HEK293T (cell line): Measurements from ENCODE around the gene ZACN.

Source experiments
- CTCF ChIA-PET: fragments of 350-600 bp; formaldehyde crosslinking; extraction: SDS; loops from one replicate; lab custom pipeline; 2021; ENCODE audit warnings: antibody characterized with exemption, inconsistent platforms; lab: Yijun Ruan, JAX
- POLR2A ChIA-PET: fragments of 350-600 bp; formaldehyde crosslinking; extraction: SDS; loops from one replicate; lab custom pipeline; 2020; ENCODE audit warnings: antibody characterized with exemption, inconsistent platforms; lab: Yijun Ruan, JAX
- DNase-seq: peaks from one replicate; pipeline ENCODE4 v3.0.0; 2012; ENCODE audit warnings: mixed read lengths; ENCODE audit errors: extremely low spot score
- ARNT ChIP-seq: fragments of 450-650 bp; IDR thresholded peaks from 2 replicates; pipeline ENCODE4 v1.6.1; 2017; ENCODE audit warnings: mild to moderate bottlenecking
- BHLHE40 ChIP-seq: fragments of 450-650 bp; IDR thresholded peaks from 2 replicates; pipeline ENCODE4 v1.6.1; 2016; ENCODE audit warnings: mild to moderate bottlenecking, moderate library complexity, borderline replicate concordance
- CTBP1 ChIP-seq: fragments of 450-650 bp; IDR thresholded peaks from 2 replicates; pipeline ENCODE4 v1.6.1; 2016; ENCODE audit warnings: borderline replicate concordance
- ELF4 ChIP-seq: fragments of 450-650 bp; IDR thresholded peaks from 2 replicates; pipeline ENCODE4 v1.6.1; 2017; ENCODE audit warnings: antibody characterized with exemption
- FOXA1 ChIP-seq: fragments of 450-650 bp; IDR thresholded peaks from 2 replicates; pipeline ENCODE4 v1.6.1; 2016; ENCODE audit warnings: mild to moderate bottlenecking
- FOXK2 ChIP-seq: fragments of 450-650 bp; IDR thresholded peaks from 2 replicates; pipeline ENCODE4 v1.6.1; 2016; ENCODE audit warnings: mild to moderate bottlenecking
- FOXM1 ChIP-seq: fragments of 450-650 bp; IDR thresholded peaks from 2 replicates; pipeline ENCODE4 v1.6.1; 2017; ENCODE audit warnings: mild to moderate bottlenecking, borderline replicate concordance
- HDGF ChIP-seq: fragments of 450-650 bp; IDR thresholded peaks from 2 replicates; pipeline ENCODE4 v1.6.1; 2017; ENCODE audit warnings: antibody characterized with exemption, borderline replicate concordance
- L3MBTL2 ChIP-seq: fragments of 450-650 bp; conservative IDR thresholded peaks from 2 replicates; pipeline ENCODE4 v1.6.1; 2016; ENCODE audit warnings: mild to moderate bottlenecking
- LEF1 ChIP-seq: fragments of 450-650 bp; IDR thresholded peaks from 2 replicates; pipeline ENCODE4 v1.6.1; 2017; ENCODE audit warnings: mild to moderate bottlenecking, borderline replicate concordance
- NFRKB ChIP-seq: fragments of 450-650 bp; IDR thresholded peaks from 2 replicates; pipeline ENCODE4 v1.6.1; 2016; ENCODE audit warnings: mild to moderate bottlenecking, moderate library complexity
- SP1 ChIP-seq: fragments of 450-650 bp; IDR thresholded peaks from 2 replicates; pipeline ENCODE4 v1.6.1; 2017
- SUZ12 ChIP-seq: fragments of 450-650 bp; IDR thresholded peaks from 2 replicates; pipeline ENCODE4 v1.6.1; 2016; ENCODE audit warnings: mild to moderate bottlenecking
- TARDBP ChIP-seq: fragments of 450-650 bp; IDR thresholded peaks from 2 replicates; pipeline ENCODE4 v1.6.1; 2016
- ZNF384 ChIP-seq: fragments of 450-650 bp; IDR thresholded peaks from 2 replicates; pipeline ENCODE4 v1.6.1; 2016
- TF ChIP-seq, protein P1 (sequence below): fragments of 450-650 bp; IDR thresholded peaks from 2 replicates; pipeline ENCODE4 v1.6.1; 2016

ZACN gene

DNA sequence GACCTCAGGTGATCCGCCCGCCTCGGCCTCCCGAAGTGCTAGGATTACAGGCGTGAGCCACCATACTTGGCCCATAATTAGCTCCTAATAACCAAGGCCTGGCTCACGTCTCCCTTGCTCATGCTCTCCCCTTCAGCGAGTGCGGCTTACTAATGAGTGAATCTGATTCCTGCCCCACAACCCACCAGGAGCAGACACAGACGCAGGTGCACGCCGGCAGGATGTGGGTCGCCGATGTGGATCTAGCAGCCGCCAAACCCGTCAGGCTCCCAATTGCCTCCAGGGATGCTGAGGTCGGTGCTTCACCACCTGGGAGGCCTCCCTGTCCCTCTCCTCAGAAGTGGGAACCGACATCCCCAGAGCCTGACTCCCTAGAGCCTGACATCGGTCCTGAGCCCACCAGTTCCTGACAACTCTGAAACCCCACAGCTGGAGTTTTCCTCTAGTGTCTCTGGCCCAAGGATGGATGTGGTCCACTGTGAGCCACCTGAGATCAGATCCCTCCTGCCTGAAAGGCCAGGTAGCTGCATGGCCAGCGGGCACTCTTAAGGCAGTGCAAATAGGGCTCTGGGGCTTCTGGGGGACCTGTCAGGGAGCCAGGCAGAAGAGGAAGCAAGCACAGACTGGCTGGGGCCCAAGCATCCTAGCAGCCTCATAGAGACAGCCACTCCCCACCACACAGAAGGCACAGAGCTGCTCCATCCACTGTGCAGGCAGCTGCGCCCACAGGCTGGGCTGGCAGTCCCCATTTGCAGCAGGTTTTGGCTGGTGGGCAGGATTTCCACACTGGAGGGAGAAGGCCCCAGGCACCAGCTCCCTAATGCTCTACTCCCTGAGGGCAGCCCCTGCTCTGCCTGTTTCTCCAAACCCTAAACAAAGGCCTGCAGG is 13.8 kb downstream of the ZACN start:
- TF ChIP-seq SUZ12, result no peak
- no peak for TF ChIP-seq ZNF384
- no peak for TF ChIP-seq NFRKB
- TF ChIP-seq CTBP1, result no peak
- no peak for TF ChIP-seq ELF4
- TF ChIP-seq LEF1, result no peak
- no peak for TF ChIP-seq FOXA1
- TF ChIP-seq TARDBP, result no peak
- no peak for TF ChIP-seq BHLHE40
- no peak for TF ChIP-seq L3MBTL2
- POLR2A ChIA-PET, result interaction anchor here (1.2 to 2.1 kb wide), 2 partner anchors 11 to 21 kb away, joined by 3 to 13 read pairs; partner anchors contain the start of genes EXOC7 and SRP68
- CTCF ChIA-PET, result interaction anchor here (0.9 kb wide), 1 partner anchor 10 kb away, joined by 3 read pairs; no protein-coding TSS in a partner anchor
- DNase-seq, result no peak

DNA sequence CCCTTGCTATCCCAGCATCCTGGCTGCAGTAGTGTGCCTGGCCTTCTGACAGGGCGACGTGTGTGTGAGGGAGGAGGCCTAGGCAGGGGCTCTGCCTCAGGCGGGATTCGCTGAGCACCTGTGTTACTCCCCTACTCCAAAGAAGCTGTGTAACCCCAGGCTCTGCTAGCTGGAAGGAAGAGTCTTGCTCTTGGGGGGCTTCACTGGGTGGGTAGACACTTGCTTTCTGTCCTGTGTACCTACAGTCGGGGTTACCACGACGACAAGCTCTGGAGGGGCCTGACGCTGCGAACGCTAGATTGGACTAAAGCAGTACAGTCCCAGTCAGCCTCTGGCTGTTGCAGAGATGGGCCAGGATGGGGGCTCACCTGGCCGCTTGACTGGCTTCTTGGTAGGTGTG is 15.1 kb downstream of the ZACN start:
- ChIA-PET CTCF (no interaction called here), POLR2A (interaction anchor here (1.2 to 2.1 kb wide), 2 partner anchors 9 to 22 kb away, joined by 3 to 13 read pairs; partner anchors contain the start of genes EXOC7 and SRP68)
- DNase-seq, result no peak
- no peak for TF ChIP-seq NFRKB
- no peak for TF ChIP-seq ZNF384
- no peak for TF ChIP-seq LEF1
- TF ChIP-seq FOXA1, result no peak
- TF ChIP-seq TARDBP, result no peak
- TF ChIP-seq FOXK2, result no peak
- no peak for TF ChIP-seq HDGF
- no peak for TF ChIP-seq SUZ12
- TF ChIP-seq FOXM1, result no peak
- TF ChIP-seq ARNT, result no peak
- no peak for TF ChIP-seq L3MBTL2
- no peak for TF ChIP-seq BHLHE40
- TF ChIP-seq, protein P1, sequence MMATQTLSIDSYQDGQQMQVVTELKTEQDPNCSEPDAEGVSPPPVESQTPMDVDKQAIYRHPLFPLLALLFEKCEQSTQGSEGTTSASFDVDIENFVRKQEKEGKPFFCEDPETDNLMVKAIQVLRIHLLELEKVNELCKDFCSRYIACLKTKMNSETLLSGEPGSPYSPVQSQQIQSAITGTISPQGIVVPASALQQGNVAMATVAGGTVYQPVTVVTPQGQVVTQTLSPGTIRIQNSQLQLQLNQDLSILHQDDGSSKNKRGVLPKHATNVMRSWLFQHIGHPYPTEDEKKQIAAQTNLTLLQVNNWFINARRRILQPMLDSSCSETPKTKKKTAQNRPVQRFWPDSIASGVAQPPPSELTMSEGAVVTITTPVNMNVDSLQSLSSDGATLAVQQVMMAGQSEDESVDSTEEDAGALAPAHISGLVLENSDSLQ, result no peak
- TF ChIP-seq SP1, result no peak
- no peak for TF ChIP-seq CTBP1

DNA sequence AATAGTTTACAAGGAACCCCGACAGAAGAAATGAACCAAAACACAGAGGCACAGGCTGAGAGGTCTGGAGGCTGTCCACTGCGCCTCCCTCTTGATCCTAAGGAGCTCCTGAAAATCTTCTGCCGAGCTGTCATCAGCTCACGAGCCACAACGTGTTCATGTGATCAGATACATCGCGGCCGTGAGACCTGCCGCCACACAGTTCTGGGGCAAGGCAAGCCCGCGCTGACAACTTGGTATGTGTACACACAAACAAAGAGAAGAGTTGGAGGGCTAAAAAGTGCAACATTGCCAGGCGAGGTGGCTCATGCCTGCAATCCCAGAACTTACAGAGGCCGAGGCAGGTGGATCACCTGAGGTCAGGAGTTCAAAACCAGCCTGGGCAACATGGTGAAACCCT is 17.0 kb downstream of the ZACN start:
- DNase-seq, result no peak
- POLR2A ChIA-PET, result interaction anchor here (0.6 to 1.5 kb wide), 3 partner anchors 10 to 156 kb away, joined by 3 to 4 read pairs (median 3); partner anchors contain the start of gene SRP68
- no peak for TF ChIP-seq NFRKB
- TF ChIP-seq ARNT, result no peak
- TF ChIP-seq LEF1, result no peak
- no peak for TF ChIP-seq SP1
- no peak for TF ChIP-seq SUZ12
- TF ChIP-seq FOXM1, result no peak
- no peak for TF ChIP-seq TARDBP
- TF ChIP-seq FOXK2, result no peak
- CTCF ChIA-PET, result no interaction called here

DNA sequence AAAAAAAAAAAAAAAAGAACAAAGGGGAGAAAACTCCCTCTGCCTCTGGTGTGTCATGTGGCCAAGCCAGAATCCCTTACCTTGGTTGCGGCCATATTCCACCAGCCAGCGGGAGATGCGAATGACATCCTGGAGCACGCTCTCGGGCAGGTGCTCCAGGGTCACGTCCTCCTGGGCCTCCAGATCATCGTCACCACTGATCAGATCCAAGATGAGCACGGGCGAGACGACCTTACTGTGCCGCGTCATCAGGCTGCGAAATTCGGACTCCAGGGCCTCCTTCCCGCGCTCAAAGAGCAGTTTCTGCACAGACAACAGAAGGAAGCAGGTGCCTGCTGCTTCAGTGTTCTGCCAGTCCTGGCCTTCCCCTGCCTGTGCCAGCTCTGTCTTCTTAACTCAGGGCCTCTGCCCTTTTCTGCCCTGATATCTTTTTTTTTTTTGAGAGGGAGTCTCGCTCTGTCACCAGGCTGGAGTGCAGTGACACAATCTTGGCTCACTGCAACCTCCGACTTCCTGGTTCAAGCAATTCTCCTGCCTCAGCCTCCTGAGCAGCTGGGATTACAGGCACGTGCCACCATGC is 18.8 kb downstream of the ZACN start:
- ChIA-PET POLR2A (no interaction called here), CTCF (no interaction called here)
- no peak for DNase-seq
- no peak for TF ChIP-seq TARDBP
- TF ChIP-seq CTBP1, result no peak
- no peak for TF ChIP-seq ELF4
- TF ChIP-seq L3MBTL2, result no peak
- no peak for TF ChIP-seq SP1
- TF ChIP-seq BHLHE40, result no peak
- TF ChIP-seq, protein P1, result no peak
- TF ChIP-seq ARNT, result no peak
- TF ChIP-seq SUZ12, result no peak
- TF ChIP-seq FOXM1, result no peak
- no peak for TF ChIP-seq NFRKB
- TF ChIP-seq HDGF, result no peak
- TF ChIP-seq ZNF384, result no peak
- no peak for TF ChIP-seq FOXK2
- no peak for TF ChIP-seq FOXA1
- TF ChIP-seq LEF1, result no peak

DNA sequence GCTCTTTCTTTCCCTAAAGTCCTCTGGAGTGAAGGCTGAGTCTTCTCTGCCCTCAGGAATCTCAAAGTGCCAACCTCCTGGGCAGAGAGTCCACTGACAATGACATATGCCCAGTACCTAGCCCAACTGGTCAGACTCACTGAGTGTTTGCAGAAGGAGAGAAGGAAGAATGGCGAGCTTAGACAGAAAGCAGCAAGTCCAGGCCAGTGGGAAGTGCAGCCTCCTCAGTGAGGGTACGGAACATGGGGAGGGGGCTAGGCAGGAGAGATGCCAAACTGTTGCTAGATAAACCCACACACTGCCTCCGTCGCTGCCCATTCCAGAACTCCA is 23.9 kb downstream of the ZACN start:
- CTCF ChIA-PET, result interaction anchor here (0.7 to 2.6 kb wide), 4 partner anchors 11 to 176 kb away, joined by 3 to 8 read pairs (median 4); no protein-coding TSS in a partner anchor
- POLR2A ChIA-PET, result interaction anchor here (1.0 to 3.1 kb wide), 8 partner anchors 9 to 176 kb away, joined by 3 to 13 read pairs (median 4); partner anchors contain the start of gene SRP68
- TF ChIP-seq FOXK2 (no peak), HDGF (no peak)
- DNase-seq, result no peak

DNA sequence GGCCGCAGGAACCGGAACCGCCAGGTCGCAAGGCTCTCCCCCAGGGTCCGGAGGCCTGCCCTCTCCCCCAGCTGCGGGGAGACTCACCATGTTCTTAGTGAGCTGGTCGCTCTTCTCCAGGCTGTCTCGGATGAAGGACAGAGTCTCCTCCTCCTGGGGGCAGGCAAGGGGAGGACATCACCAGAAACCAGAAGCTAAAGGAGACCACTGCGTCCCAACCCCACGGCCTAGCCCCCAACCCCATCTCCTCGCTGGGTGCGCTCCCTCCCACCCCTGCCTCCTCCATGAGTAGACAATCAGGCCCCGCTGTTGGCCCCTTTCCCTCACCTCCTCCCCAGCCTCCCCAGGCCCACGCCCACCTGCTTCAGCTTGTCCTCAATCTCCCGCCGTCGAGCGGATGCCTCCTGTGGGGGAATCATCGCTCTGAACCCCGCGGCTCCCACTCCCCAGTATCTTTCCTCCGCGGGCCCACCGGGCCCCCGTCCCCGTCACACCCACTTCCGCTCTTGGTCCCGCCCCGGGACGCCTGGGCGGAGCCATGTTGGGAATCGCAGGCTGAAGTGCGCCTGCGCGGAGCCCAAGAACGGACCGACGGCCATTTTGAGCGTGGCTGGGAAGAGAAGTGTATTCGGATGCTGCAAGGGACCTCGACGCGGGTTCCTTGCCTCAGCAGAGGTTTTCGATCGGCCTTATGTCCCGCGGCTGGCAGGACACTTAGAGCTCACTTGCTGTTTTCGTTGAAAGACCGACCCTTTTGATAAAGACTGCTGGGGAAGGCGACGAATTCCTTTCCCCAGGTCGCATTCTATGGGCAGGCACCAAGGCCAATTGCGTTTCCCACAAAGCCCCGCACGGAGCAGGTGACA is 24.5 kb downstream of the ZACN start, which contains the start of gene EXOC7:
EXOC7 (minus strand) TSS at position 514 of the 866 bp plus-strand sequence; CDS start at position 419, 95 bp downstream.
- CTCF ChIA-PET, result interaction anchor here (0.6 to 2.6 kb wide), 5 partner anchors 11 to 176 kb away, joined by 3 to 8 read pairs (median 3); no protein-coding TSS in a partner anchor
- DNase-seq, result peak; percentile 99
- TF ChIP-seq HDGF (no peak), CTBP1 (no peak), ELF4 (peak; percentile 55), L3MBTL2 (peak; percentile 87), BHLHE40 (no peak)
- POLR2A ChIA-PET, result interaction anchor here (0.6 to 3.1 kb wide), 17 partner anchors 10 to 248 kb away, joined by 3 to 13 read pairs (median 4); partner anchors contain the start of genes SRP68 and WBP2
